HepG2 (cell line): Measurements from ENCODE around the gene SIK2. TPM values are rescaled to one million over a fixed set of nuclear protein-coding genes. Genes with fewer than 3 reads are reported as not detected.

Experiments used
- AKAP8 ChIP-seq: sonication (generic); formaldehyde crosslinking; IDR thresholded peaks from 2 replicates; pipeline ENCODE4 v1.5.1; 2020; ENCODE audit warnings: mild to moderate bottlenecking, missing genetic modification reagents
- ARID4A ChIP-seq: sonication (generic); formaldehyde crosslinking; IDR thresholded peaks from 2 replicates; pipeline ENCODE4 v1.5.0; 2020; ENCODE audit warnings: mild to moderate bottlenecking, missing genetic modification reagents, borderline replicate concordance
- GATAD2A ChIP-seq: IDR thresholded peaks from 2 replicates; pipeline ENCODE4 v1.6.1; 2016
- JUNB ChIP-seq: sonication (generic); formaldehyde crosslinking; IDR thresholded peaks from 2 replicates; pipeline ENCODE4 v1.8.0; 2022; ENCODE audit warnings: missing genetic modification reagents, mild to moderate bottlenecking, borderline replicate concordance
- MBNL3 ChIP-seq: fragments of 250-450 bp; sonication (Bioruptor Pico); conservative IDR thresholded peaks from 2 replicates; pipeline ENCODE4 v1.8.0; 2022; ENCODE audit warnings: mild to moderate bottlenecking, inconsistent platforms
- MTF2 ChIP-seq: sonication (generic); formaldehyde crosslinking; IDR thresholded peaks from 2 replicates; pipeline ENCODE4 v1.5.0; 2020; ENCODE audit warnings: missing genetic modification reagents, borderline replicate concordance
- MXD4 ChIP-seq: IDR thresholded peaks from 2 replicates; pipeline ENCODE4 v1.6.1; 2016; ENCODE audit warnings: mild to moderate bottlenecking, missing biosample characterization, missing genetic modification reagents
- NCOA5 ChIP-seq: sonication (generic); formaldehyde crosslinking; IDR thresholded peaks from 2 replicates; pipeline ENCODE4 v1.4.0; 2020; ENCODE audit warnings: missing genetic modification reagents
- PAXIP1 ChIP-seq: sonication (generic); formaldehyde crosslinking; conservative IDR thresholded peaks from 2 replicates; pipeline ENCODE4 v1.4.0; 2020; ENCODE audit warnings: mild to moderate bottlenecking, missing genetic modification reagents, moderate library complexity
- POLR2AphosphoS2 ChIP-seq: IDR thresholded peaks from 2 replicates; pipeline ENCODE4 v1.6.1; 2011; ENCODE audit warnings: low read depth, low read length, improper control_type of control experiment
- RFX1 ChIP-seq: fragments of 450-650 bp; IDR thresholded peaks from 2 replicates; pipeline ENCODE4 v1.6.1; 2017
- THRA ChIP-seq: sonication (generic); formaldehyde crosslinking; IDR thresholded peaks from 2 replicates; pipeline ENCODE4 v1.4.0; 2020; ENCODE audit warnings: missing genetic modification reagents, borderline replicate concordance
- ZGPAT ChIP-seq: IDR thresholded peaks from 2 replicates; pipeline ENCODE4 v1.6.1; 2016; ENCODE audit warnings: mild to moderate bottlenecking
- ZNF230 ChIP-seq: sonication (generic); formaldehyde crosslinking; IDR thresholded peaks from 2 replicates; pipeline ENCODE4 v1.4.0; 2020; ENCODE audit warnings: mild to moderate bottlenecking, missing genetic modification reagents
- ZNF383 ChIP-seq: sonication (generic); formaldehyde crosslinking; IDR thresholded peaks from 2 replicates; pipeline ENCODE4 v1.4.0; 2020; ENCODE audit warnings: missing genetic modification reagents, mild to moderate bottlenecking, borderline replicate concordance
- ZNF468 ChIP-seq: sonication (generic); formaldehyde crosslinking; IDR thresholded peaks from 2 replicates; pipeline ENCODE4 v1.8.0; 2022; ENCODE audit warnings: mild to moderate bottlenecking, moderate library complexity, missing genetic modification reagents
- ZNF672 ChIP-seq: sonication (generic); formaldehyde crosslinking; IDR thresholded peaks from 2 replicates; pipeline ENCODE4 v1.8.1; 2022; ENCODE audit warnings: missing genetic modification reagents
- polyA plus RNA-seq, 8 experiments: library from polyadenylated mRNA; depleted of rRNA in 3 of 8; stranded (reverse) in 7 of 8; unstranded in 1 of 8; fragments of >200 nt; fragmentation: Illumina TruSeq in 4 of 8; extraction: Trizol in 4 of 8; gene quantifications; 2 replicates each; pipeline versions ENCODE4 v1.2.1 to v1.2.3, GENCODE V29; 2011 to 2016; ENCODE audit warnings: low read depth in 4 of 8, missing spikeins in 1 of 8, mixed read lengths in 1 of 8; ENCODE audit not compliant: insufficient read depth in 1 of 8
- total RNA-seq, 5 experiments: library from RNA; depleted of rRNA; stranded (reverse); fragments of >200 nt; fragmentation: Illumina TruSeq; extraction: Trizol; gene quantifications; 2 replicates each; pipeline ENCODE4 v1.2.3, GENCODE V29; 2016; ENCODE audit warnings: low read depth in 1 of 5

Gene SIK2
- total and polyA plus RNA-seq, 2 of the 13 experiments (the other 11 are each of a cell fraction or from before 2014, with no cell fraction given): 8.1 to 15.4 TPM

- peak; percentile 76 for TF ChIP-seq PAXIP1 (CRISPR knock-in tag)
- peak; percentile 9; the same call in 1 of the 2 replicates for TF ChIP-seq ZGPAT (CRISPR knock-in tag)
- no peak for TF ChIP-seq ZNF383 (CRISPR knock-in tag)
- no peak for TF ChIP-seq NCOA5
- TF ChIP-seq AKAP8 (CRISPR knock-in tag): no peak
- TF ChIP-seq ZNF468: no peak
- TF ChIP-seq POLR2AphosphoS2: no peak
- no peak for TF ChIP-seq MTF2 (CRISPR knock-in tag)
- 0 out of 2 replicates have a peak, but pooled peaks have one; percentile 13 for TF ChIP-seq ARID4A
- no peak for TF ChIP-seq ZNF672 (CRISPR knock-in tag)
- peak; percentile 62 for TF ChIP-seq GATAD2A
- no peak for TF ChIP-seq RFX1
- TF ChIP-seq MXD4 (CRISPR knock-in tag): no peak
- TF ChIP-seq MBNL3: no peak
- peak; percentile 69 for TF ChIP-seq THRA
- TF ChIP-seq ZNF230 (CRISPR knock-in tag): no peak
- TF ChIP-seq JUNB (CRISPR knock-in tag): no peak
These were observed 175.9 kb downstream of the SIK2 start (continued) for GRCh38 chr11:111778047-111778558.
